Measurements from ENCODE around the gene RPL6. TPM values are rescaled to one million over a fixed set of nuclear protein-coding genes. Genes with fewer than 3 reads are reported as not detected.
"Not testable (repeated sequence)": the region's sequence is repeated elsewhere in the genome, so short reads cannot be mapped to it uniquely, and the experiment has no call there.

The RPL6 gene
- total RNA-seq, 4 donors from 2014 or later = 1,278 to 1,553 (median 1,492) TPM

- intact Hi-C loops (cut with DNase I; ENCODE audit: low total_unique reads) = no loop called here
- no peak for TF ChIP-seq CTCF (IDR thresholded peaks at IDR 0.05)
- TF ChIP-seq POLR2A (IDR thresholded peaks at IDR 0.05) = no peak
Measured at GRCh38 chr12:112450725-112451124, 41.3 kb upstream of the RPL6 start.

GRCh38 chr12:112448165-112448564, 38.8 kb upstream of the RPL6 start:
- H3K4me1 ChIP-seq; DNase-seq; H3K9me3 ChIP-seq; intact Hi-C loops (cut with DNase I; ENCODE audit: low total_unique reads); H3K27ac ChIP-seq; H3K4me3 ChIP-seq; H3K36me3 ChIP-seq; H3K27me3 ChIP-seq: not testable (repeated sequence)

More at GRCh38 chr12:112450725-112451124, 41.3 kb upstream of the RPL6 start:
- no peak overlapping the region for H3K4me3 ChIP-seq
- DNase-seq = no peak
- H3K27me3 ChIP-seq = no peaks in the 10 kb centered on the region
- H3K4me1 ChIP-seq = no peaks in the 10 kb centered on the region
- H3K27ac ChIP-seq = no peak overlapping the region
- no peaks in the 10 kb centered on the region for H3K9me3 ChIP-seq
- H3K36me3 ChIP-seq = no peaks in the 10 kb centered on the region

GRCh38 chr12:112447106-112447505, 37.7 kb upstream of the RPL6 start:
- TF ChIP-seq POLR2A (IDR thresholded peaks at IDR 0.05) (no peak), CTCF (IDR thresholded peaks at IDR 0.05) (no peak)
- Histone ChIP-seq H3K27me3 (no peaks in the 10 kb centered on the region), H3K27ac (no peak overlapping the region), H3K4me1 (no peaks in the 10 kb centered on the region), H3K4me3 (no peak overlapping the region), H3K9me3 (no peaks in the 10 kb centered on the region), H3K36me3 (no peaks in the 10 kb centered on the region)
- intact Hi-C loops (cut with DNase I; ENCODE audit: low total_unique reads) = no loop called here
- DNase-seq = no peak

GRCh38 chr12:112446008-112446725, 36.8 kb upstream of the RPL6 start:
- H3K36me3 ChIP-seq = no peaks in the 10 kb centered on the region

GRCh38 chr12:112443916-112444315, 34.5 kb upstream of the RPL6 start:
- TF ChIP-seq CTCF (IDR thresholded peaks at IDR 0.05) = no peak
- no peak for TF ChIP-seq POLR2A (IDR thresholded peaks at IDR 0.05)
- Histone ChIP-seq H3K9me3 (no peaks in the 10 kb centered on the region), H3K36me3 (no peaks in the 10 kb centered on the region), H3K4me1 (no peaks in the 10 kb centered on the region), H3K27ac (no peak overlapping the region), H3K27me3 (no peaks in the 10 kb centered on the region), H3K4me3 (no peak overlapping the region)
- DNase-seq = no peak
- intact Hi-C loops (cut with DNase I; ENCODE audit: low total_unique reads) = no loop called here

More at GRCh38 chr12:112446008-112446725, 36.8 kb upstream of the RPL6 start:
- Histone ChIP-seq H3K9me3 (no peaks in the 10 kb centered on the region), H3K4me1 (no peaks in the 10 kb centered on the region), H3K27ac (no peak overlapping the region), H3K27me3 (no peaks in the 10 kb centered on the region), H3K4me3 (no peak overlapping the region)
- no peak for DNase-seq
- no peak for TF ChIP-seq POLR2A (IDR thresholded peaks at IDR 0.05)
- no peak for TF ChIP-seq CTCF (IDR thresholded peaks at IDR 0.05)
- intact Hi-C loops (cut with DNase I; ENCODE audit: low total_unique reads) = no loop called here

- DNase-seq; intact Hi-C loops (cut with DNase I; ENCODE audit: low total_unique reads); H3K36me3 ChIP-seq; H3K9me3 ChIP-seq; H3K27ac ChIP-seq; H3K27me3 ChIP-seq; H3K4me3 ChIP-seq; H3K4me1 ChIP-seq: not testable (repeated sequence)
Measured at GRCh38 chr12:112440653-112441052, 31.2 kb upstream of the RPL6 start.

Data from uterus (tissue), 4 donors.